Kidney (tissue), 14 donors: Measurements from ENCODE around the gene SHROOM4. TPM values are rescaled to one million over a fixed set of nuclear protein-coding genes. Genes with fewer than 3 reads are reported as not detected.
A peak's percentile ranks its signal among the peaks of the same experiment; 100 is the strongest.

Experiments used
- DNase-seq, 5 donors: peaks; one replicate each; pipeline ENCODE4 v3.0.0-alpha.2; 2013 to 2020
- FAIRE-seq: peaks from 2 replicates; lab custom pipeline; 2012; peaks lifted over from hg19 to GRCh38; lab: Jason Lieb, UNC
- H3K27ac ChIP-seq, 2 donors: one replicate each; pipeline ENCODE4 v1.7.0; 2013; ENCODE audit warnings: low read depth in 2 of 2, low read length in 2 of 2, inconsistent platforms in 1 of 2
- H3K27me3 ChIP-seq: one replicate; pipeline ENCODE4 v1.7.1; 2013; ENCODE audit warnings: low read length, inconsistent platforms; ENCODE audit not compliant: control insufficient read depth, insufficient read depth
- H3K36me3 ChIP-seq, 3 donors: one replicate each; pipeline versions ENCODE4 v1.7.0 to v1.7.1; 2013; ENCODE audit warnings: low read length in 3 of 3, control low read depth in 1 of 3, inconsistent platforms in 1 of 3; ENCODE audit not compliant: insufficient read depth in 3 of 3, control insufficient read depth in 2 of 3
- H3K4me1 ChIP-seq, 3 donors: one replicate each; pipeline versions ENCODE4 v1.7.0 to v1.7.1; 2013; ENCODE audit warnings: low read length in 3 of 3, inconsistent platforms in 1 of 3, low read depth in 1 of 3; ENCODE audit not compliant: control insufficient read depth in 2 of 3, insufficient read depth in 2 of 3
- H3K4me3 ChIP-seq, 3 donors: one replicate each; pipeline versions ENCODE4 v1.7.0 to v1.8.1; 2013; ENCODE audit warnings: low read length in 3 of 3, control low read depth in 1 of 3, inconsistent platforms in 1 of 3
- H3K9ac ChIP-seq, 3 donors: one replicate each; pipeline versions ENCODE4 v1.7.0 to v1.7.1; 2013; ENCODE audit warnings: low read length in 3 of 3, control low read depth in 1 of 3, inconsistent platforms in 1 of 3
- H3K9me3 ChIP-seq, 3 donors: one replicate each; pipeline versions ENCODE4 v1.7.0 to v1.7.1; 2013; ENCODE audit warnings: low read length in 3 of 3, control low read depth in 1 of 3, inconsistent platforms in 1 of 3; ENCODE audit not compliant: control insufficient read depth in 2 of 3, insufficient read depth in 1 of 3
- CTCF ChIP-seq: IDR thresholded peaks from 3 replicates; pipeline ENCODE4 v1.5.1; 2012; ENCODE audit warnings: mild to moderate bottlenecking, moderate library complexity, borderline replicate concordance; ENCODE audit not compliant: insufficient read depth; ENCODE audit errors: extremely low read depth
- intact Hi-C: fragments of 100-400 bp; cut with DNase I; formaldehyde crosslinking; loops from one replicate; pipeline ENCODE4 v1.11.1; 2022
- polyA plus RNA-seq: library from polyadenylated mRNA; stranded (reverse); fragments of 350-450 nt; fragmentation: Illumina TruSeq; extraction: RNeasy Lipid Tissue Mini Kit (QIAGEN cat#74804); gene quantifications from one replicate; pipeline ENCODE4 v1.2.3, GENCODE V29; 2014; ENCODE audit warnings: low read depth, low replicate concordance; ENCODE audit not compliant: insufficient read depth
- total RNA-seq: library from RNA; stranded (reverse); fragmentation: NEBNext Ultra II Directional; extraction: Animal tissue kit (Norgen Biotek cat#: 25700); gene quantifications from one replicate; pipeline ENCODE4 v1.2.1, GENCODE V29; 2021
- donor health status: control.
- donor health status: control.
- donor health status: control.
- donor health status: control.
- donor health status: control.
- donor health status: DM: yes; HTN: yes; CAD: no.
- donor health status: Normal renal cell carcinoma (clear cell type).

Gene SHROOM4
- total and polyA plus RNA-seq, 2 donors from 2014 or later, result 5.7 to 21.8 TPM

DNA sequence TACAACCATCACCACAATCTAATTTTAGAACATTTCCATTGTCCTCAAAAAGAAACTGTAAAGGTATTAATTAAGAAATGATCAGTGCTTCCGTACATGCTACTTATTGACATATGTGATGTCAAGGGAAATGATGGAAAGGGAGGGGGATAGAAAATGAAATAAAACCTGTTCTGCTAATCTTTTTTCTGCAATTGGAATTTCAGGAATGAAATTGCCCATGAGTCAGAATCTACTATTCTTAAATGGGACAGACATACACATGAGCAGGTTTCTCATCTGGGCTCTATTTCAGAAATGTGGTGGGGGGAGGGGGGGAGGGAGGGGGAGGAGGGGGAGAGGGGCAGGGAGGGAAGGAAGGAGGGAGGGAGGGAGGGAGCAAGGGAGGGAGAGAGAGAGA, 91.0 kb downstream of the SHROOM4 start:
- TF ChIP-seq CTCF, result no peak
- Histone ChIP-seq H3K4me3 (no peak overlapping the region), H3K36me3 (no peaks in the 10 kb centered on the region), H3K9ac (no peak overlapping the region), H3K27ac (no peak overlapping the region), H3K9me3 (no peaks in the 10 kb centered on the region), H3K4me1 (no peaks in the 10 kb centered on the region), H3K27me3 (no peaks in the 10 kb centered on the region)
- intact Hi-C loops, result no loop called here
- no peak for DNase-seq
- FAIRE-seq, result no peak

GRCh38 chrX:50721764-50722521, 92.1 kb downstream of the SHROOM4 start:
- H3K4me3 ChIP-seq, result no peak overlapping the region
- DNase-seq (peak in 2 of 5 donors; percentile 43 to 50), FAIRE-seq (no peak)
- H3K27ac ChIP-seq, result no peak overlapping the region
- no peak overlapping the region for H3K9ac ChIP-seq
- no peaks in the 10 kb centered on the region for H3K27me3 ChIP-seq
- no peaks in the 10 kb centered on the region for H3K36me3 ChIP-seq
- no peaks in the 10 kb centered on the region for H3K4me1 ChIP-seq
- no peak for TF ChIP-seq CTCF
- intact Hi-C loops, result no loop called here
- no peaks in the 10 kb centered on the region for H3K9me3 ChIP-seq

DNA sequence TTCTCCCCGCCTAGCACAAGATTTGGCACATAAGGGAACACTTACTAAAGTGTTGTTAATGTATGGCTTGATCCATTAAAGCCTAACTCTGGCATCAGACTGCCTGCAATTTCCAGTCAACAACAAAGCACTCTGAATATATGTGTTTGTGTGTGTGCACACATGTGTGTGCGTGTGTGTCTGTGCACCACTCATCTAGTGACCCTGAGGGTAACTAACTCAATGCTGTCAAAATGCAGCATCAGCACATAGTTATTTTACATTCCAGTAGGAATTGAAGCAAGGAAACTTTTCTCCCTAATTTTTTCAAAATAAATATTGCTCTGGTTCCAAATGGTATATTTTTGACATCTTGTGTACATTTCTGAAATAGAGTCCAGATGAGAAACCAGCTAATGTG, 94.4 kb downstream of the SHROOM4 start:
- Histone ChIP-seq H3K4me3 (no peak overlapping the region), H3K4me1 (no peaks in the 10 kb centered on the region), H3K9me3 (no peaks in the 10 kb centered on the region), H3K36me3 (no peaks in the 10 kb centered on the region), H3K27ac (no peak overlapping the region), H3K9ac (no peak overlapping the region), H3K27me3 (no peaks in the 10 kb centered on the region)
- intact Hi-C loops, result no loop called here
- DNase-seq, result no peak
- no peak for TF ChIP-seq CTCF
- FAIRE-seq, result no peak
